NCI-H1436 (cell line): ENCODE data around the gene SNRNP27.

ENCODE experiments used
- DNase-seq: peaks from one replicate; lab custom pipeline; 2025; lab: John Stamatoyannopoulos, UW

The SNRNP27 gene

GRCh38 chr2:69916106-69916505, 22.4 kb downstream of the SNRNP27 start:
- DNase-seq = no peak

- DNase-seq = no peak
These were observed 24.1 kb downstream of the SNRNP27 start for GRCh38 chr2:69917852-69918251.

DNA sequence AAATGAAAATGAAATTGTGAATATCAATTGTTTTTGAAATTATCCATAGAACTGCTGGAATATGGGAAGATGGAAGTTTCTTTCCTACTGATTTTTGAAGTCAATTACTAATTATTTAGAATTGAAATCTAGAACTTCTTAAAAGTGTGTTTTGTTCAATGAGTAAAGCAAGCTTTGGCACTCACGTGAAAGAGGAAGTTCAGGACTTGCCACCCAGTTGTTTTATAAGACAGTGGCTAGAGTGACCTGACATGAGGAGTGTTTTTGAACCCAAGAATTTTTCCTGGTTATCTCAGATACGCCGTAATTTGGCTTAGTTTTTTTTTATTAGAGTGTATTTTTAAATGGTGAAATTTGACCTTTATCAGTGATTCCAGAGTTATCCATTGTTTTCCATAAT, 24.6 kb downstream of the SNRNP27 start:
- no peak for DNase-seq

- no peak for DNase-seq
These were observed 29.4 kb downstream of the SNRNP27 start for GRCh38 chr2:69923116-69923515.

DNA sequence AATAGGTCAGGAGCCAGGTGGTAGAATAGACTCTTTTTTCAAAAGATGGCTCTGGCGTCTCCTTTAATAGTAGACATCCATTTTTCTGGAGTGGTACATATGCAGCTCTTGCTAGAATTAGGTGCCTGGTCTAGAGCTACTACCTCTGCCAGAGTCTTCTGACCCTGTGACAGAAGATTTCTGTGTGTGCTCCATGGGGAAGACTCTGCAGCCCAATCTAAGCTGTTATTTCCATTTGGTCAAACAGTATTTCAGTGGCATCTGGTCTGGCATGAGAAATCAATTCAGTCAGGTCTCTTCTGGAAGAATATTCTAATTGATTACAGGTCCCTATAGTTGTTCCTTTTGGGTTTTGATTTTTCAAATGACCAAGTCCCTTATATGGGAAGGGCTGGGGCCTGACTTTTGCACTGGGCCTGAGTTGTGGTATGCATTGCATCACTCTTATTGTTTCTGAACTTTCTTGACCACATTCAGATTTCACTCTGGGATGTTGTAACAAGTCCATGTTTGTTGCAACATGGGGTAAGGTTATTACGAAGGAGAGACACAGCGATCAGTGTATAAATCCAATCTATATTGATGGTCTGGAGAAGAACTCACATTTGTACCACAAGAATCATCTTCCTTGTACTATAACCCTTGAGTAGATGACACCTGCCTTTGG, 33.2 kb downstream of the SNRNP27 start:
- DNase-seq = no peak

DNA sequence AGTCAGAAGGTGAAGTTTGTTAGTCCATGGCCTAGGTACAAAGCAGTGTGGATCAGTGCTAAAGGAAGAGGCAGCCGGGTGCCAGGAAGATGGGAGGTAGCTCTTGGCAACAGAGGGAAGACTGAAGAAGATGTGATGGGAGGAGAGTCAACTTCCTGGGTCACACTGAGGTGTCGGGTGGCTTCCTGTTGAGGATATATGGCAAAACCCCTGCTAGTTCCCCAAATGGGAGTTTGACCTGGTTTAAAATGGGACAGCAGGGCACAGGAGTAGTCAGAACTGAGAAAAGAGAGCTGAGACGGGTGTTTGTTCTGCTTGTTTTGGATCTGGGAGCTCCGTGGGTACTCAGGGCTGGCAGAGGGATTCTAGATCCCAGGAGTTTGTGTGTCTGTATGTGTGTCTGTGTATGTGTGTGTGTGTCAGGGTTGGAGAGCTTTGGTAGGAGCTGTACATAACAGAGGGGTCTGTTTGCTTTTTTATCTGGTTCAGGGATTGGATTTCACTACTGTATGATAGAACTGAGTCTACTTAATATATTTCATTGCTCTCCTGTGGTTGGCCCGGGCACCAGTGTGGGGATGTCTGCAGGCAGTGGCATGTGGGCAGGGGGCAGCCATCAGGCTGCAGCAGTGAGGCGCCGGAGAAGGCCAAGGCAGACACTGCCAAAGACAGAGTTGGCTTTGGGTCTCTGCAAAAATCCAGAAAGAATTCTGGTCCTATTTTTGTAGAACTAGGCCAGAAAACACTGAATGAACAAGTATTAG, 38.3 kb downstream of the SNRNP27 start:
- no peak for DNase-seq

DNA sequence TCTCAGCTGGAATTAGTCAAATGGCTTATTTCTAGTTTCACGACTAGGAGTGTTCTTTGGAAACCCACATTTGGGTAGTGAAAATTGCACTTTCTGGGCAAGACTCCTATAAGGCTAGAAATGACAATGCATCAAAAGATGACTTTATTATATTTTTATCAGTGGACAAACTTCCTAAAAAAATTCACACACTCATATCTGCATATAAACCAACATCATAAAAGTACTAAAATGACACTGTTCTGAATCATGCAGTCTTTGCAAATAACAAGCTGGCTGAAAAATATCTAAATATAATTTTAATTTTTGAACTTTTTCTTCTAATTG, 38.8 kb downstream of the SNRNP27 start:
- no peak for DNase-seq

DNA sequence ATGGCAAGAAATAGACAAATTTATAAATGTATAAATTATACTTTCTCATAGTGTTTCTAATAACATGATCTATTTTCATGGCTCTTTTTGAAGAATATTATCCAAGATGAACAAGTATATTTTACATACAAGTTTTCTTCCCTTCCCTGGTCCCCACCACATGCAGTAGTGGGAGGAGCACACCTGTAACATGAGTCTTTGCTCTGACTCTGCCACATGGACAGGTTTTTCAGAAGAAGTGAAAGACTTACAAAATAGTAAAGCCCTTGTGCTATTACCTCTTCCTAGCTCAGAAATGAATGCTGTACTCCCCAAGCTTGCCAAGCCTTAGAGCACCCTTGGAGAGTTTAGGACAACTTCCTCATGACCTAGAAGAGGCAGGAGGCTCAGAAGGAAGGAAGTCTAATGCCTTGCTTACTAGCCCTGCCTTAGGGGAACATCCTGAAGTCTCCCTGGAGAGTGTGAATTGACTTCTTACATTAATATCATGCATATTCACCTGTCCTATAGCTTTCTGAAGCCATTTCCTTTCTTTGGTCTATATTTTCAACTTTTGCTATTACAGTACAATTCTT, 39.6 kb downstream of the SNRNP27 start:
- no peak for DNase-seq

DNA sequence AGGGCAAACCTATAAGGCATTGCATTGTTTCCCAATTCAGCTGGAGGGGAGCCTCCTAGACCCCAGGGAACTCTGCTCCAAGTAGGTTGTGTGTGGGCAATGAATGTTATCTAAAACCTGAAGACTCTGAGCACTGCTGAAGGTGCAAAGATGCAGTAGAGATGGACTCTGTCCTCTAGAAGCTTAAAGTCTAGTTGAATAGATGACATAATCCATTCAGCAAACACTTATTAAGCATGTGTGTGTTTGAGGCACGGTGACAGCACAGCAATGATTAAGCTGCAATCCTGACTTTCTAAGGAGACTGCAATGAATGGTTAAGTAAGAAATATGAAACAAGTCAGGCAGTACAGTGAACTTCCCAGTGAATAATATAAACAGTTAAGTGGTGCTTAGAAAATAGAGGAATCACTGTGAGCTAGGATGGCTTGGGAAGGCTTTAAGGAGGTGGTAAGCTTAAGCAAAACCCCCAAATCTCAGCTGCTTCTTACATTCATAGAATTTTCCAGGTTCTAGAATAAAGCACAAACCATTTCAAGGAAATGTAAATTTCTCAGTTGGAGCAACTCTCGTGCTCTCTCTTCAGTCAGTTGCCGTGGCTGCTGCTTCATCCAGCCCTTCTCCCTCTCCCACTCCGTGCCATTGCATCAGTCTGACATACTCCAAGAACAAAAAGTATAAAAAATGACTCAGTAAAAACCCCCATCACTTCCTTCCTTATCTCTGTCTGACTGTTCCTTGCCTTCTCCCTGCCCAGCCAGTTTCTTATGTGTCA, 40.3 kb downstream of the SNRNP27 start:
- DNase-seq = no peak

DNA sequence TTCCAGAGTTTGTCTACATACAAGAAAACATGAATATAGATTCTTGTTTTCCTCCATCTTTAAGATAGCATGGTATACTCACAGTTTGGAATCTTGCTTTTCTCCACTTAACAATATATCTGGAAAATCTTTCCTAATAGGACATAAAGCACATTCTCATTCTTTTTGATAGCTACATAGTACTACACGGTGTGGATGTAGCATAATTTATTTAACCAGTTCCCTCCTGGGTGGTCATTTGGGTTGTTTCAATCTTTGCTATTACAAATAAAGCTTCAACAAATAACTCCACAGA, 40.8 kb downstream of the SNRNP27 start:
- DNase-seq = no peak

- DNase-seq = no peak
These were observed 41.3 kb downstream of the SNRNP27 start for GRCh38 chr2:69935011-69935410.

DNA sequence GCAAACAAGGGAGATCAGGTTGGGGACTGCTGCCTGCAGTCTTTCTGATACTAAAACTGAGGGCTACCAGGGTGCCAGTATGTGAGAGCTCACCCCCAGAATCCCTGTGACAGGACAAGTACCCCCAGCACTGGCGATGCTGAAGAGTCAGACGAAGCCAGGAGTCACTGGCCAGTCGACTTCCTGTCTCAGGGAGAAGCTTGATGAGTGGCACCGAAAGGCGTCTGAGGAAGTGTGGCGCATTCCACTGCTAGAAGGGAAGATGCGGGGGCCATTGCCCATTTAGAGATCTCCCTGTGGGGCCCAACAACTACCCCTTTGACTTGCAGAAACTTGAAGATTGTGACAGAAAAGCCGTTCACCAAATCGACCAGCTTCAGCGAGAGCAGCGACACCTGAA, 43.1 kb downstream of the SNRNP27 start:
- no peak for DNase-seq

GRCh38 chr2:69937968-69938367, 44.2 kb downstream of the SNRNP27 start:
- DNase-seq = no peak

- DNase-seq = no peak
These were observed 46.0 kb downstream of the SNRNP27 start for GRCh38 chr2:69939722-69940121.

DNA sequence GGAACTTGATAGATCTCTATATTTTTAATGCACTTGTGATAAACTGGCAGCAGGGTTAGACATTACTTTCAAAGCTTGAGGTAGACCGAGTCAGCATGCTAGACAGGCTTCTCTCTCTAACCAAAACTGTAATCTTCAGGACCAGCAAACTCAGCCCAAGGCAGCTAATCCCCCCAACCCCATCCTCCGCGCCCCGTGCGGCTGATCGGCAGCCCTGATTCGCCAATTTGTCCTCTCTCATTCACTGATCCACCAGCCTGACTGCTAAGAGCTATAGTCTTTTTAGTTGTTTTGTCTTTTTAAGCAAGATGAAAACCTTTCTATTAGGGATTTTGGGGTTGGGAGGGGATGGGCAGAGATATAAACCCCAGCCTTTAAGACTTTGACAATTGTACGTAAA, 46.9 kb downstream of the SNRNP27 start:
- no peak for DNase-seq

DNA sequence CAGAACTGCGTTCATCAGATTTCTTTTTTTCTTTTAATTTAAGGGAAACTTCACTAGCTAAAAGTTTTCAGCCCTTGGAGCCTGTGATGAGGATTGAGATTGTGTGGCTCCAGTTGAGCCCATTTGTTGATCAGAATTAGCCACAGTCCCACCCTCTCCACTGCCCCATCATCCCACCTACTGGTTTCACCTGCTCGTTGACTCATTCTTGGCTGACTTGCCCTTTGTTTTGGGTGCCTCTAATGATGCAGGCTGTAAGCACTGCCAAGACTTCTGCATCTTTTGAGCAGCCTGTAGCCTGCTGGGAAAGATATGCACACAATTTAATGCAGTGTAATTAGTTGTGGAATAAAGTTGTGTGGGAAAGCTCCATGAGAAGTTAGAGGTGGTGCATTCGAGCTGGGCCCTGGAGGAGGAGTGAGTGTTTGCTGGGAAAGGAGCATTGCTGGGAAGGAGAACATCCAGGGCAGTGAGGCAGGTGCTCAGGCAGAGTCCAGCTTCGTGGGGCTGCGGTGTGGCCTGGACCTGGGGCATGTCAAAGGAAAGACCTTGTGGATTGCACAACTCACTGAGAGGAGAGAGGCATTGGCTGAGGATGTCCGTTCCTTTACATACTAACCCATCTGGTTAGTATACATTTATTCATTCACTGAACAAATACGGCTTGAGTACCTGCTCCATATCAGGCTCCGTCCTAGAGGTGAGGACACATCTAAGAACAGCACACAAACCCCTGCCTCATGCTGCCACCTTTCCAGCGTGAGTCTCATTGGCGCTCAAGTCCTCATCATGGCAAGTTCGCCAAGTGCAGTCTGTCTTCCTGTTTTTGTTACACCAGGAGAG, 49.5 kb downstream of the SNRNP27 start:
- no peak for DNase-seq

- DNase-seq = no peak
These were observed 50.2 kb downstream of the SNRNP27 start for GRCh38 chr2:69943843-69944525.

GRCh38 chr2:69944756-69945155, 51.0 kb downstream of the SNRNP27 start:
- no peak for DNase-seq

- DNase-seq = no peak
These were observed 51.7 kb downstream of the SNRNP27 start for GRCh38 chr2:69945441-69945840.

DNA sequence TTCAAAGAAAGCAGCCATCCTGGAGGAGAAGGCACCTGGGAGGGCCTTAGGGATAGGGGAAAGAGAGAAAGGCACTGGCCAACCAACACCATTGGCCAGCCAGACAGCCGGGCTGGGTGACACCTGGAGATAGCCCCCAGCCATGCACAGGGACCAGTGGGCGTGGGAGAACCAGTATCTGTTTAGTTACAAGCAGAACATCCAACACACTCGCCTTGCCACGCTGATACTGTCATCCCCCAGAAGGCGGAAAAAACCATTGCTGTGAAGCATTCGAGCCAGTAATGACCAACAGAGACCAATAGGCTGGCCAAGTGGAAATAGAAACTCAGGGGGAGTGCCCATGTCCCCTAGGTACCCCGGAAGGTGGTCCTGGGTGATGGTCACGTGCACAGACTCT, 52.2 kb downstream of the SNRNP27 start:
- no peak for DNase-seq
